Trophoblast cell (in vitro differentiated cells and primary cell): ENCODE measurements around the gene TNS3.
A peak's percentile ranks its signal among the peaks of the same experiment; 100 is the strongest.

Source experiments
- DNase-seq, 2 donors: peaks; one replicate each; pipeline ENCODE4 v3.0.0-alpha.2; 2016
- H2AFZ ChIP-seq: 2 replicates; pipeline ENCODE4 v1.6.1; 2013; ENCODE audit warnings: low read length, moderate library complexity, mild to moderate bottlenecking; ENCODE audit not compliant: insufficient read depth, poor library complexity
- H2AK5ac ChIP-seq: 2 replicates; pipeline ENCODE4 v1.6.1; 2013; ENCODE audit warnings: mild to moderate bottlenecking, low read length
- H2BK120ac ChIP-seq: 2 replicates; pipeline ENCODE4 v1.6.1; 2013; ENCODE audit warnings: low read length, mild to moderate bottlenecking, moderate library complexity; ENCODE audit not compliant: insufficient read depth, poor library complexity
- H2BK12ac ChIP-seq: 2 replicates; pipeline ENCODE4 v1.6.1; 2013; ENCODE audit warnings: mild to moderate bottlenecking, low read length, moderate library complexity
- H2BK5ac ChIP-seq: 2 replicates; pipeline ENCODE4 v1.6.1; 2013; ENCODE audit warnings: low read length, low read depth, moderate library complexity, mild to moderate bottlenecking; ENCODE audit not compliant: poor library complexity
- H3K14ac ChIP-seq: 2 replicates; pipeline ENCODE4 v1.6.1; 2013; ENCODE audit warnings: mild to moderate bottlenecking, low read length
- H3K18ac ChIP-seq: 2 replicates; pipeline ENCODE4 v1.6.1; 2013; ENCODE audit warnings: mild to moderate bottlenecking, low read length
- H3K23ac ChIP-seq: 2 replicates; pipeline ENCODE4 v1.6.1; 2013; ENCODE audit warnings: low read length
- H3K27ac ChIP-seq: 2 replicates; pipeline ENCODE4 v1.5.1; 2013; ENCODE audit warnings: low read depth, mild to moderate bottlenecking, inconsistent platforms, low read length, moderate library complexity
- H3K27me3 ChIP-seq: 2 replicates; pipeline ENCODE4 v1.6.1; 2013; ENCODE audit warnings: inconsistent platforms, mild to moderate bottlenecking, low read length, moderate library complexity; ENCODE audit not compliant: insufficient read depth
- H3K36me3 ChIP-seq, 2 experiments: 1 replicate in 1 of 2; 2 replicates in 1 of 2; pipeline ENCODE4 v1.6.1; 2013; ENCODE audit warnings: low read length in 2 of 2, mild to moderate bottlenecking in 2 of 2, moderate library complexity in 1 of 2; ENCODE audit not compliant: insufficient read depth in 2 of 2, control insufficient read depth in 1 of 2
- H3K4ac ChIP-seq: 2 replicates; pipeline ENCODE4 v1.6.1; 2013; ENCODE audit warnings: low read depth, mild to moderate bottlenecking, low read length, moderate library complexity
- H3K4me1 ChIP-seq, 2 experiments: 1 replicate in 1 of 2; 2 replicates in 1 of 2; pipeline ENCODE4 v1.6.1; 2013; ENCODE audit warnings: low read length in 2 of 2, mild to moderate bottlenecking in 2 of 2, moderate library complexity in 1 of 2; ENCODE audit not compliant: insufficient read depth in 2 of 2, control insufficient read depth in 1 of 2
- H3K4me2 ChIP-seq: 2 replicates; pipeline ENCODE4 v1.6.1; 2013; ENCODE audit warnings: inconsistent platforms, mild to moderate bottlenecking, low read length, moderate library complexity
- H3K4me3 ChIP-seq: 2 replicates; pipeline ENCODE4 v1.5.1; 2013; ENCODE audit warnings: mild to moderate bottlenecking, low read depth, low read length, inconsistent platforms
- H3K79me1 ChIP-seq: one replicate; pipeline ENCODE4 v1.6.1; 2013; ENCODE audit warnings: low read length
- H3K79me2 ChIP-seq: 2 replicates; pipeline ENCODE4 v1.6.1; 2013; ENCODE audit warnings: low read length, mild to moderate bottlenecking; ENCODE audit not compliant: control insufficient read depth, insufficient read depth, poor library complexity
- H3K9ac ChIP-seq: 2 replicates; pipeline ENCODE4 v1.6.1; 2013; ENCODE audit warnings: mild to moderate bottlenecking, low read length
- H3K9me3 ChIP-seq: 2 replicates; pipeline ENCODE4 v1.6.1; 2013; ENCODE audit warnings: low read depth, mild to moderate bottlenecking, control low read depth, inconsistent platforms, low read length; ENCODE audit not compliant: insufficient read depth
- H4K12ac ChIP-seq: 2 replicates; pipeline ENCODE4 v1.6.1; 2013; ENCODE audit warnings: low read depth, mild to moderate bottlenecking, low read length, moderate library complexity
- H4K8ac ChIP-seq: 2 replicates; pipeline ENCODE4 v1.6.1; 2013; ENCODE audit warnings: low read depth, mild to moderate bottlenecking, low read length, moderate library complexity
- H4K91ac ChIP-seq: one replicate; pipeline ENCODE4 v1.6.1; 2013; ENCODE audit warnings: low read depth, mild to moderate bottlenecking, low read length, moderate library complexity
- WGBS: extraction: QIAGEN DNeasy Blood & Tissue Kit; methylation state at CpG from one replicate; pipeline ENCODE4 v1.1.7; 2013; ENCODE audit warnings: missing lambda C conversion rate; ENCODE audit not compliant: insufficient read length, insufficient coverage; ENCODE audit errors: extremely low coverage; 5-methylcytosine and 5-hydroxymethylcytosine counted together

Gene TNS3

DNA sequence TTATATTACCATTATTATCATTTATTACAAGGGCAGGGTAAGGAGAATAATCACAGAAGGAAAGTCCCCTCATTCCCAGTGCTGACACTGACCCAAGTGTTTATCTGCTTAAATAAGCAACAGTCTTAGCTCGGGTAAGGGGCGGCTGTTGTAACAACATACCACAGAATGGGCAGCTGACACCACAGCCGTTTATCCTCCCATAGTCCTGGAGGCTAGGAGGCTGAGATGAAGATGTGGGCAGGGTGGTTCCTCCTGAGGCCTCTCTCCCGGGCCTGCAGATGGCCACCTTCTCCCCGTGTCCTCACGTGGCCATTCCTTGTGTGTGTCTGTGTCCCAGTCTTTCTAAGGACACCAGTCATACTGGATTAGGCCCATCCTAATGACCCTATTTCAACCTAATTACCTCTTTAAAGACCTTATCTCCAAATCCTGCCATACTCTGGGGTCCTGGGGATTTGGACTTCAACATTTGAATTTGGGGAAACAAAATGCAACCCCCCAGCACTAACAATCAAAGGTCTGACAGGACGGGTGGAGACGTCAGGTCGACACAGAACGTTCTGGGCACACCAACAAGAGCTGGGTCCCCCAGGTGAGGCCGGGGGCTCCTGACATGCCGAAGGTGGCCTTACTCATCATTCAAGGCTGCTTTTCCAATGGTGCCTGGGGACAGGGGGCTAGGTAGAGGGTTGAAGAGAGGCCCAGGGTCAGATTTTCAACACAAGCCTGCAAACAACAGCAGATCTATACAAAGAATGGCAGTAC, 93.5 kb downstream of the TNS3 start:
- H3K79me2 ChIP-seq: peaks cover 25% of the 10 kb centered on the region
- peak overlapping the region; percentile 88 for H4K91ac ChIP-seq
- no peak overlapping the region for H3K23ac ChIP-seq
- H2BK120ac ChIP-seq: peak overlapping the region; percentile 43
- no peak overlapping the region for H3K4me2 ChIP-seq
- peak overlapping the region; percentile 57 for H2AK5ac ChIP-seq
- peaks cover 41% of the 10 kb centered on the region for H3K79me1 ChIP-seq
- H2BK5ac ChIP-seq: peak overlapping the region; percentile 60
- H3K14ac ChIP-seq: peak overlapping the region; percentile 77
- WGBS: no CpG with 5 or more reads among the region's 12 CpGs
- peak; percentile 66 to 68 for DNase-seq
- peak overlapping the region; percentile 49 for H4K8ac ChIP-seq
- H3K9ac ChIP-seq: no peak overlapping the region
- H2BK12ac ChIP-seq: peak overlapping the region; percentile 35
- peaks cover 6% of the 10 kb centered on the region for H3K9me3 ChIP-seq
- no peaks in the 10 kb centered on the region for H3K27me3 ChIP-seq
- peak overlapping the region; percentile 51 for H3K27ac ChIP-seq
- peaks cover 40 to 61% of the 10 kb centered on the region in 2 experiments for H3K4me1 ChIP-seq
- peak overlapping the region; percentile 82 for H3K4ac ChIP-seq
- H2AFZ ChIP-seq: peak overlapping the region; percentile 32
- peaks cover 44 to 47% of the 10 kb centered on the region in 2 experiments for H3K36me3 ChIP-seq
- no peak overlapping the region for H4K12ac ChIP-seq
- peak overlapping the region; percentile 88 for H3K18ac ChIP-seq
- no peak overlapping the region for H3K4me3 ChIP-seq

DNA sequence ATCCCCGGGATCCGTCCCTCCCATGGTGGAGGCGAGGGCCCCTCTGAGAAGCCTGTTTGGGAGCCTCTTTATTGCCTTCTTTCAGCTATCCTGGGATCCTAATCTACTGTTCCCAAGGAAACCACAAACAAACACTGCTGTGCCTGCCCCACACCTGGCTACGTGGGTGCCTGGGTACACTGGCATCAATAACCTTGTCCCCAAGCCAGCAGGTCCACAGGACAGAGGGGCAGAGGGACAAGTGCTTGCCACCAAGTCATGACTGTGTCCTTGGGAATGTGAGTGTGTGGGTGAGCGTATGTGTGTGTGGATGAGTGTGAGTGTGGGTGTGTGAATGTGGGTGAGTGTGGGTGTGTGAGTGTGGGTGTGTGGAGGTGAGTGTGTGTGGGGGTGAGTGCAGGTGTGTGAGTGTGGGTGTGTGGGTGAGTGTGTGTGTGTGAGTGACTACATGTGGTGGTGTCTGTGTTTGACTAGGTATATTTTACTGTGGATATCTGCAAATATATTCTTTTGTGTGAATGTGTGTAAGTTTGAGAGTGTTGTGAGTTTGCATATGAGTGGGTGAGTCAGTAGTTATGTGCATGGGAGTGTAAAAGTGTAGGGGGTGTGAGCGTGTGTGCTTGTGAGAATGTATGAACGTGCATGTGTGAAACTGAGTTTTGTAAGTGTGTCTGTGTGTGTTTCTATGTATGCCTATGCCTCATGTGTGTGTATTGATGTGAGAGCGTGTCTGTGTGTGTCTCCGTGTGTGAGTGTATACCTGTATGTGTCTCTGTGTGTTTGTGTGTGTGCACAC, 96.1 kb downstream of the TNS3 start:
- DNase-seq: no peak
- Histone ChIP-seq H3K79me1 (peaks cover 51% of the 10 kb centered on the region), H3K23ac (peak overlapping the region; percentile 15), H2BK120ac (no peak overlapping the region), H2BK12ac (peak overlapping the region; percentile 34), H2AFZ (no peak overlapping the region), H4K12ac (no peak overlapping the region), H3K9me3 (peaks cover 6% of the 10 kb centered on the region), H2AK5ac (no peak overlapping the region), H2BK5ac (peak overlapping the region; percentile 1), H3K14ac (no peak overlapping the region), H4K91ac (peak overlapping the region; percentile 31), H3K27ac (no peak overlapping the region), H3K4me1 (peaks cover 49 to 70% of the 10 kb centered on the region in 2 experiments), H3K4ac (peak overlapping the region; percentile 14), H3K4me3 (peak overlapping the region; percentile 13), H3K18ac (peak overlapping the region; percentile 58), H3K9ac (no peak overlapping the region), H3K36me3 (peaks cover 32 to 33% of the 10 kb centered on the region in 2 experiments), H3K4me2 (no peak overlapping the region), H4K8ac (no peak overlapping the region), H3K27me3 (no peaks in the 10 kb centered on the region), H3K79me2 (peaks cover 25% of the 10 kb centered on the region)
- WGBS: 100% methylated on average over 3 of the region's 9 CpGs

DNA sequence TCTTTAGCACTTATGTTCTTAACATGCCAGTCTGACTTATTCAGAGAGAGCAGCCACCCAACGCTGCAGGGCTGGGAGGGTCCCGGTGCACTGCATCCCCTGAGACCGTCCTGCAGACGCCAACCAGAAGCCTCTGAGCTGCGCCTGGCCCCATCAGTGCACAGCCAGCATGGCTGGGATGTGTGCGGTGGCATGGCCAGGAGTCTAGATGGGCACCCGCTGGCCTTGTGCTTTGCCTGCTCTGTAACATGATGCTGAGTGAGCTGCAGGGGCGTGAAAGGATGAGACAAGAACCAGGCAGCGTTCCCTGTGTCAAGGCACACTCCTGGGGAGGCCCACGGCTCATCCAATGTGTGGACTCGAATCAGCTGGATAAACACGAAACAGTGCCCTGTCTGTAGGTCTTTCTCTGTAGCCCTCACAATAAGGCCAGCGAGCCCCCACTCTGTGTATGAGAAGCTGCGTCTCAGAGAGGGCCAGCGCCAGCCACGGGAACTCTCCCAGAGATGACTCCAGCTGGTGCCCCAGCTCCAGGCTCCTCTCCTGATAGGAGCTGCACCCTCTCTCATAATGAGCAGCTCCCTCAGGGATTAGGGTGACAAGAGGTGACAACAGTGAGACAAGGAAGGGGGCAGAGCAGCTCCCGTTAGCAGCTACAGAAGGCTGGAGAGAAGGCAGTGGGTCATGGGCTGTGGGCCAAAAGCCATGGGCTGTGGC, 96.8 kb downstream of the TNS3 start:
- peak overlapping the region; percentile 31 for H4K91ac ChIP-seq
- peaks cover 53 to 75% of the 10 kb centered on the region in 2 experiments for H3K4me1 ChIP-seq
- no peak overlapping the region for H4K12ac ChIP-seq
- H3K4me2 ChIP-seq: no peak overlapping the region
- H3K4ac ChIP-seq: peak overlapping the region; percentile 40
- peak overlapping the region; percentile 58 for H3K18ac ChIP-seq
- no peak overlapping the region for H3K4me3 ChIP-seq
- no peak overlapping the region for H3K23ac ChIP-seq
- H2AK5ac ChIP-seq: no peak overlapping the region
- H2BK12ac ChIP-seq: no peak overlapping the region
- peaks cover 6% of the 10 kb centered on the region for H3K9me3 ChIP-seq
- peaks cover 56% of the 10 kb centered on the region for H3K79me1 ChIP-seq
- no peak overlapping the region for H3K27ac ChIP-seq
- no peaks in the 10 kb centered on the region for H3K27me3 ChIP-seq
- H4K8ac ChIP-seq: no peak overlapping the region
- H2BK5ac ChIP-seq: peak overlapping the region; percentile 1
- no peak for DNase-seq
- no peak overlapping the region for H2BK120ac ChIP-seq
- WGBS: no CpG with 5 or more reads among the region's 17 CpGs
- peaks cover 25% of the 10 kb centered on the region for H3K79me2 ChIP-seq
- peak overlapping the region; percentile 10 for H3K14ac ChIP-seq
- no peak overlapping the region for H3K9ac ChIP-seq
- H2AFZ ChIP-seq: no peak overlapping the region
- H3K36me3 ChIP-seq: peaks cover 29 to 31% of the 10 kb centered on the region in 2 experiments

- Histone ChIP-seq H2AK5ac (no peak overlapping the region), H3K4me1 (peaks cover 55 to 77% of the 10 kb centered on the region in 2 experiments), H3K4me2 (no peak overlapping the region), H3K23ac (no peak overlapping the region), H3K4ac (peak overlapping the region; percentile 40), H3K4me3 (no peak overlapping the region), H3K36me3 (peaks cover 33 to 34% of the 10 kb centered on the region in 2 experiments), H3K14ac (peak overlapping the region; percentile 10), H4K12ac (no peak overlapping the region), H2BK12ac (peak overlapping the region; percentile 25), H3K79me1 (peaks cover 59% of the 10 kb centered on the region), H4K91ac (peak overlapping the region; percentile 31), H3K27me3 (no peaks in the 10 kb centered on the region), H3K9ac (no peak overlapping the region), H3K9me3 (peaks cover 6% of the 10 kb centered on the region), H3K79me2 (peaks cover 27% of the 10 kb centered on the region), H3K18ac (peak overlapping the region; percentile 58), H4K8ac (peak overlapping the region; percentile 5), H2AFZ (no peak overlapping the region), H3K27ac (peak overlapping the region; percentile 0), H2BK120ac (no peak overlapping the region), H2BK5ac (no peak overlapping the region)
- DNase-seq: no peak
- no CpG with 5 or more reads among the region's 7 CpGs for WGBS
Measured at GRCh38 chr7:47484457-47484856, 97.5 kb downstream of the TNS3 start.
